GM19351 (cell line): ENCODE measurements around the gene DNAJC1.
"Not testable (repeated sequence)": the region's sequence is repeated elsewhere in the genome, so short reads cannot be mapped to it uniquely, and the experiment has no call there.

Experiments
- ATAC-seq: cut with Tn5 transposase; IDR thresholded peaks from one replicate; pipeline ENCODE4 v1.9.1; 2021; ENCODE audit warnings: mild to moderate bottlenecking, moderate library complexity; ENCODE audit not compliant: unreplicated experiment

DNAJC1 gene

DNA sequence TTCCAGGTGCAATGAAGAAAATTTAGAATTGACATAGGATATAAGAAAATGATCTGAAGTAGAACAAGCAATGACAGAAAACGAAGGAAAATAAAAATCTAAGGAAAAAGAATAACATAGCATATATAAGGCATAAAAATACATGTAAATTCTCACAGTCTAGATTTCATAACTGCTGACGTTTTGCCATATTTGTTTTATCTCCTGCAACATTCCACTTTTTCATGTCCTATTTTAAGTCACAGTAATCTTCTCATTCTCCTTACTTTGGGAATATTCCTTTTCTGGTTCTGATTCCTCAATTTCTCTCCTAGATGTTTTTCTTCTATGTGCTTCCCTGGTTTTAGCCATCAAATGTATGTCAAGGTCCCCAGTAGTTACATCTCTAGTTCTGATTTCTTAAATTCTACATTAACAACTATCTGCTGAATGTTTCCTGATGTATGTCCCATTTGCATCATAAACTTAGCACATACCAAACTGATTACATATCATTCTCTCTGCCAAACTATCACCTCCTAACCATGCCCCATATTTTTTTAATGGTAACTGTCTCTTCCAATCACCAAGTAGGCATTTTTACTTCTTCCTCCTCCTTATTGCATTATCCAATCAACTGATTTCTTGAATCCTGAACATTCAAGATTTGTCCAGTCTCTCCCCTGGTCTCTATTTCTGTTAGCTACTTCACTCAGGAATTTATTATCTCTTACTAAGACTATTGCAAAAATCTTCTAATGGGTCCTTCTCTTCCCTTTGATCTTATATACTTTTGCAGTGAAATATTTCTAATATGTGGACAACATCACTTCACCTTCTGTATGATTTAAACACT is 171.3 kb downstream of the DNAJC1 start:
- ATAC-seq: no peak

DNA sequence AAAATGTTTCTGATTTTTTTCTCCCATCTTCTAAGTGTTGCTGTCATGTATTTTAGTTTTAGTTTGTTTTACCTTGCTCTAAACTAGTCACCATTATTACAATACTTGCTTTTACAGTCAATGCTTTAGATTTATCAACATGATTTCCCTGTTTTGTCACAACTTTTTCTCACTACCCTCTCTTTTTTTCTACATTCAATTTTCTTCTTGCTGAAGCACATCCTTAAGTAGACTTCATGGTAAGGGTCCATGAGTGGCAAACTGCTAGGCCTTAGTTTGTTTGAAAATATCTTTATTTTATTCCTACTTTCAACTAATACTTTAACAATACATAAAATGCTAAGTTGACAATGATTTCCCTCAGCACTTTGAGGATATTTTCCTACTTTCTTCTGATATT is 173.5 kb downstream of the DNAJC1 start:
- ATAC-seq: no peak

DNA sequence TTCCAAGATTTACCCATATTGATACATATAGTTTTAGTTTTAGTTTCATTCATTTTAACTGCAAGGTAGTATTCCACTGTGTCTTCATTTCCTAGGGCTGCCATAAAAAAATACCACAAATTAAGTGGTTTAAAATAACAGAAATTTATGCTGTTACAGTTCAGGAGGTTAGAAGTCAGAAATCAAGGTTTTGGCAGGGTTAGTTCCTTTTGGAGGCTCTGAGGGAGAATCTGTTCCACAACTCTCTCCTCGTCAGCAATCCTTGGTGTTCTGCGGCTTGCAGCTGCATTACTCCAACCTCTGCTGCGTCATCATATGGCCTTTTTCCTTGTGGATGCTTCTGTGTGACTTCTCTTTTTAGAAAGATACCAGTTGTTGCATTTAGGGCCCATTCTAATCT is 176.2 kb downstream of the DNAJC1 start:
- no peak for ATAC-seq

DNA sequence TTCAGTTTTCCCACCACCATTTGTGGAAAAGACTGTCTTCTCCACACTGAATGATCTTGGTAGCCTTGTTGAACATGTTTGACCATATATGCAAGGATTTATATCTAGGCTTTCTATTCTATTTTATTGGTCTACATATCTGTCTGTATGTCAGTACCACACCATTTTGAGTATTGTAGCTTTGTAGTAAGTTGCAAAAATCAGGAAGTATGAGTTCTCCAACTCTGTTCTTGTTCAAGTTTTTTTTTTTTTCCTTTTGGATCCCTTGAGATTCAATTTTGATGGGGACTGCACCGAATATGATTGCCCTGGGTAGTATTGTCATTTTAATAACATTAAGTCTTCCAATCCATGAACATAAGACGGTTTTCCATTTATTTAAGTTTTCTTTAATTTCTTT is 176.8 kb downstream of the DNAJC1 start:
- ATAC-seq: no peak

DNA sequence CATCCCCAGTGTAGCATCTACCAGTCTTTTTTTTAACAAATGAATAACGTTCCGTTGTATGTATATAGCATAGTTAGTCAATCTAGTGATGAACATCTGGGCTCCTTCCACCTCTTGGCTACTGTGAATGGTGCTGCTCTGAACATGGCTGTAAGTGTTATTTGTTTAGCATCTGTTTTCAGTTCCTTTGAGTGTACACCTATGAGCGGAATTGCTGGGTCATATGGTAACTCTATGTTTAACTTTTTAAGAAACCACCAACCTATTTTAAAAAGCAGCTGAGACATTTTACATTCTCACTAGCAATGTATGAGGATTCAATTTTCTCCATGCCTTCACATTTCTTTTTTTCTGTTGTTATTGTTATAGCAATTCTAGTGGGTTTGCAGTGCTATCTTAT is 178.2 kb downstream of the DNAJC1 start:
- no peak for ATAC-seq

DNA sequence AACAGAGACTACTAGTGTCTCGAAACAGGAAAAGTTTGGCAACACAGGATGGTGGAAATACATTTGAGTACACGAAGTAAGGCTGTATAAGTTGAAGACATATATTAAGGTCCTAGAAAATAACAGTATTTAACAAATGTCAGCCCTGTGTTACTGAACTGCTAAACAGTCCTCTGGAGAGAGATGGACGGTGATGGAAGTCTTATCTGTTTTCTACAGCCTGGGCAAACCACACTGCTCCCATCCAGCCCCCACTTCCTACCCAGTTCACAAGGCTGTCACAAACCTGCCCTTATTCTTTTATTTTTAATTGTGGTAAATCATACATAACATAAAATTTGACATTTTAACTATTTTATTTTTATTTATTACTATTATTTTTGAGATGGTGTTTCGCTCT is 179.1 kb downstream of the DNAJC1 start:
- ATAC-seq: no peak

DNA sequence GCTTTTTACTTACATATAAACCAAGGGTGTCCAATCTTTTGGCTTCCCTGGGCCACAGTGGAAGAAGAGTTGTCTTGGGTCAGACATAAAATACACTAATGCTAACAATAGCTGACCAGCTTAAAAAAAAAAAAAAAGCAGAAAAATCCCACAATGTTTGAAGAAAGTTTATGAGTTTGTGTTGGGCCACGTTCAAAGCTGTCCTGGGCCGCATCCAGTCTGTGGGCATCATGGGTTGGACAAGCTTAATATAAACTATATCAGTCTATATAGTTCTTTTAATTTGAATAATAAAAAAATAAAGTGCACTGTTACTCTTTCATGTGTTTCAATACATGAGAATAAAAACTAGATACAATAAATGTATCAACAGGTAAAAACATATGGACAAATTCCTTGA is 179.9 kb downstream of the DNAJC1 start:
- no peak for ATAC-seq

DNA sequence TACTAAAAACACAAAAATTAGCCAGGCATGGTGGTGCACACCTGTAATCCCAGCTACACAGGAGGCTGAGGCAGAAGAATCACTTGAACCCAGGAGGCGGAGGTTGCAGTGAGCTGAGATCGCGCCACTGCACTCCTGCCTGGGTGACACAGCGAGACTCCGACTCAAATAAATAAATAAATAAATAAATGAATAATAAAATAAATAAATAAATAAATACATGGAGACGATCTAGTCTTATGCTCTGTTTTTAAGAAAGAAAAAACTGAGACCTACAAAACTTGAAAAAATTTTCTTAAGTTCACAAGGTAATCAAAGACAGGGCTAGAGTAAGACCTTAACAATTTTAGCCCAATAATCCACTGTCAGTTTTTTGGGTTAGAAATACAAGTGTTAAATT is 181.3 kb downstream of the DNAJC1 start:
- not testable (repeated sequence) for ATAC-seq

DNA sequence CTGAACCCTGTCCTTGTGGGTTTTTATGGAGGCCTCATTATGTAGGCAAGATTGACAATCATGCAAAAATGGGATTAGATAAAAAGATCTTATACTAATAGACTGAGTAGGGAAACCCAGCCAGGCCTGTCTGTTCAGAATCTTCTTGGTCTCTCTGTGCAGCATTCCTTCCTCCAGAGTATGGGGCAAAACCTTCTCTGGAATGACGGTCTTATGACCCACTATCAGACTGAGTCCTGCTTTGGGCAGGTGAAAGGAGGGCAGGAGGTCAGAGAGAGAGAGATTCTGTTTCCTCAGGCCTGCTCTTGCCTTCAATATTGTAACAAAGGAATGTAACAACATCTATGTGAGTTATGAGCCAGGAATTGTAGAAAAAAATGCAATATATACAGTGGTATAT is 182.6 kb downstream of the DNAJC1 start:
- ATAC-seq: no peak

DNA sequence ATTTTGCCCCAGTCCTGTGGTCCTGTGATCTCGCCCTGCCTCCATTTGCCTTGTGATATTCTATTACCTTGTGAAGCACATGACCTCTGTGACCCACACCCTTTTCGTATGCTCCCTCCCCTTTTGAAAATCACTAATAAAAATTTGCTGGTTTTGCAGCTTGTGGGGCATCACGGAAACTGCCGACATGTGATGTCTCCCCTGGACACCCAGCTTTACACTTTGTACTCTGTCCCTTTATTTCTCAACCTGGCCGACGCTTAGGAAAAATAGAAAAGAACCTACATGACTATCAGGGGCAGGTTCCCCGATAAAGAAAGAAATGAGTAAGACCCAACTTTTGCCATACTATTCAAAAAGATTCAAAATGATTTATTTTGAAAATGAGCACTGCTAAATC is 185.1 kb downstream of the DNAJC1 start:
- not testable (repeated sequence) for ATAC-seq

DNA sequence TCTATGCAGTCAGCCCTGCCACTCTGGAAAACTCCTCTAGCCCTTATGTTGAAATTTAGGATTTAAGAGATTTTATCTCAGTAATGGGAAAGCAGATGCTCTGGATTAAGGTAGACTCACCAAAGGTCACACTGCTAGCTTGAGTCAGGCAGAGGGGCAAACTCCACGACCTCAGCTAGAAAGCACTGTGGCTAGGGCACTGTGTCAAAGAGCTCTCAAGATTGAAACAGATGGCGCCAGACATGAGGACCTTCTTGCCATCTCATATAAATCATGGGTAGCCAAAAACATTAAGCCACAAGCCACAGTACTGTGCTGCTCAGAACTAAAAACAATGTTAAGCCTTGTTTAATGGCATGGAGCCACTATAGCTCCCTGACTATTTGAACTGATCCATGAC is 188.7 kb downstream of the DNAJC1 start:
- ATAC-seq: no peak

DNA sequence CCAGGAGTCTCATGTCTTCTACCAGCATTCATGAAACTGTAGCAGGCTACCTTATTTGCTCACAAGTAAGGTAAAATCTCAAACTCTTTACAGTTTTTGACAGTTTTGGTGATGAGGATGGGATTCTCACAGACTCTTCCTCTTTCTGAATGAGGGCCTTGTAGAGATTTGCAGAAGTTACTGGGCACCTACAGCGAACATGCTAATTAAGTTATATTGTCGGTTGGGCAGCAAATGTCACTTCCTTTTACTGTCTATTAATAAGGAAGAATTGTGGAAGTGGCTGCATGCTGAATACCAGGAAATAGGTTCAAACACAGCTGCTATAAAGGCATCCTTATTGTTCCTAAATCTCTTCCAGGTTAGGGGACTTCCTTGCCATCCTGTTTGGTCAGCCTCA is 189.6 kb downstream of the DNAJC1 start:
- ATAC-seq: no peak

DNA sequence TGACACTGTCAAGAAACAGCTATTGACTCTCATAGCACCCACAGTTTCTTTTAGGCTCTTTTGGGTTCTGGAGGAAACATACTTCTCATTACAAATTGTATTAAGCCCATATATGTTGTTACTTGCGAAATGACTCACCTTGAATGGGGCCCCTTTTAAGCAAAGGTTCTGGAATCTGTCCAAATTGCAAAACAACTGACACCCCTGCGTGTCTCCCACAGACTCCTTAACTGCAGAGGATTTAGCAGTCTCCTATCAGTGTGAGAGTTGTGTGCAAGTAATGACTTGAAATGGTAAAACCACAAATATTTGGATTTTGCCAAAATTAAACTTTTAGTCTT is 192.3 kb downstream of the DNAJC1 start:
- ATAC-seq: no peak

DNA sequence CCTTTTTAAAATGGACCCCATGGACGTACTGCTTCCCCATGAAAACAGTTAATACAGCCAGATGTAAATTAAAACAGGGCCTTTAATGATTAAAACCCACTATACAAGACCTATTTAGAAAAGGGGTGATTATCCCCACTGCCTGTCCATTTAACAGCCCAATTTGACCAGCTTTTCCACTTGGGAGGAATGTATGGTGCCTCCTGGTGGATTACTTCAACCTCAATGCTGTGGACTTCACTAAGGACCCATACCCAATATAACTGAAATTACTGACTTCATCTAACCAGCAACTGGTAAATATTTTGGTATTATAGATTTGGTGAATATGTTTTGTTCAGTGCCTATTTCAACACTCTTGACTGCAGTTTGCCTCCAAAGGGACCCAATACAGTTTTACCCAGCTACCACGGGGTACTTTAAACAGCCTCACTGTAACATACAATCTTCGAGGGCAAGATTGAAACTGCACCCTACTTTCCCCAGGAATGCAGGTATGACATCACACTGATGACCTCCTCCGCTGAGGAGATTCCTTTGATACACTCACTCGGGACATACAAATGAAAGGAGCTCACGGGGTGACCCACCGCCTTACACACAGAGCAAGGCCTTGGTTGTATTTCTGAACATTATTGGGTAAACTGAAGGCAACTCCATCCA is 192.8 kb downstream of the DNAJC1 start:
- no peak for ATAC-seq

DNA sequence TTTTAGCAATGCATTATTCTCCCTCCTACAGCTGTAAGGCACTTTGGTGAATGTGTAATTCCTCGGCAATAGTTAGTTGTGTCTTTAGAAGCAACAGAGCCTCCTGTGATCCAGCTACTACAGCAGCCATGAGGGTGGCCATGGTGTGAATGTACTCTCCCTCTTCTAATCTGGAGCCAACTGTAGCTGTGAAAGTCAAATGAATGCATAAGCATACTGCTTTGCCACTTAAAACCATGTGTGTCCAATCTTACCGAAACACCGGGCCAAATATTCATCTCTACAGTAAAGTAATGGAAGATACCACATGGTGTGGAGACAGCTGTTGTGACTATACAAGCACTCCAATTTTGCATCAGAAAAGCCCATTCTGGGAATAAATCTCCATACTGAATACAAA is 195.0 kb downstream of the DNAJC1 start:
- ATAC-seq: no peak

DNA sequence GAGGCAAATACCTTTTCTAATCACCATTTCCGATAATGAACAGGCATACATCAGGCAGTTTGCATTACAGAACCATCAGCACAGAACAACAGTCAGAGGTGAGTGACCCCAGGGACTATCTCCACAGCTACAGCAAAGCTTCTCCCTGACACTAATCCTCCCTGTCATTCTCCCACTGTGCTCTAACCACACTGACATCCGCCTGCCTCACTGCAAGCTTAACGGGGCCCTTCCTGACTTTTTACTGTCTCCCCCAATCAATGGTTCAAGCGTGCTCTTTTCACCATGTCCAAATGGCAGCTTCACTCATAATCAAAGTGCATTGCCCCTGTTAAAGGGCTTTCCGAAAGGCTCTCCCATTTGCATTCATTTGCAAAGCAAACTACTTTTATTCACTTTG is 196.3 kb downstream of the DNAJC1 start:
- no peak for ATAC-seq

DNA sequence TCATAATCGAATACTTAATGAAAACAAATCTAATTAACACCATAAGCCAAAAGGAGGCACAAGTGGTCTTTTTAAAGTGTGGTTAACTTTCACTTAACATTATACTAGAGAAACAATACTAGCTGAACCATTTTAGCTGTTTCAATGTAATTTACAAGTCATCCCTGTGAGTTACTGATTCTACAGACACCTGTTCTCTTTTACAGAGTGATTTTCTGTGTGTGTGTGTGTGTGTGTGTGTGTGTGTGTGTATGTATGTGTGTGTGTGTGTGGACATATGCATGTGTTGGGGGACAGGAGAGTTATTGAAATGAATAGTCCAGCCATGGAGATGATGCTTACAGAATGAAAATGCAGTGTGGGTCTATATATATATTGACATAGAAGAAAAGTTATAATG is 200.2 kb downstream of the DNAJC1 start:
- ATAC-seq: no peak

DNA sequence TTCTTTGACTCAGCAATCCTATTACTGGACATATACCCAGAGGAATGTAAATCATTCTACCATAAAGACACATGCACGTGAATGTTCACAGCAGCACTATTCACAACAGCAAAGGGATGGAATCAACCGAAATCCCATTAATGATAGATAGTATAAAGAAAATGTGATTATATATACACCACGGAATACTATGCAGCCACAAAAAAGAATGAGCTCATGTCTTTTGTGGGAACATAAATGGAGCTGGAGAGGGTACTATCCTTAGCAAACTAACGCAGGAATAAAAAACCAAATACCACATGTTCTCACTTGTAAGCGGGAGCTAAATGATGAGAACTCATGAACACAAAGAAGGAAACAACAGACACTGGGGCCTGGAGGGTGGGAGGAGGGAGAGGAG is 201.9 kb downstream of the DNAJC1 start:
- no peak for ATAC-seq

DNA sequence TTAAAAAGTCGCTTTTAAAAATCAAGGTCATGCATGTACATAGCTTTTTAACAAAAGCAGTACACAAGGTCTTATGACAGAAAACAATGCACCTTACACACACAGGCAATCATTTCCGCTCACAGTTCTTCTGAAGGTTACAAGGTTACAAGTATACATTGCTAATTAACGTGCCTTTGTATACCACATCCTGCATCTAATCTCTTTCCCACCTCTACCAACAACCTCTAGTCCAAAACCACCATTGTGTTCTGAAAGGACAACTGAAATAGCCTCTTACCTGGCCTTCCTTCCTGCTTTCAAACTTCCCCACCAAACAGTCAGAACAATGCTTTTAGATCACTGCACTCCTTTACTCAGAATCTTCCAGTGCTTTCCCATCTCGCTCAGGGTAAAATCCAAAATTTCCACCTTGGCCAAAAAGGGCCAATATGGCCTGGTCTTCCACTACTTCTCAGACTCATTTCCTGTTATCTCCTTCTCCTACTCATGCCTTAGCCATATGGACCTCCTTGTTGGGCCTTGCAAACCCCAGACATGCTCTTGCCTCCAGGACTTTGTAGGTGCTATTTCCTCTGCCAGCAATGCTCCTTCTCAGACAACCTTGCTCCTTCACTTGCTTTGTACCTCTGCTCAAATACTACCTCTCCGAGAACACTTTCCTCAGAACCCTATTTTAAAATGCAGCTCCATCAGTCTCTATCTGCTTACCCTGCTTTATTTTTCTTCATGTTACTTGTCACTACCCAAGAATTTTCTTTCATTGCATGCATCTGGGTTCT is 205.4 kb downstream of the DNAJC1 start:
- no peak for ATAC-seq

DNA sequence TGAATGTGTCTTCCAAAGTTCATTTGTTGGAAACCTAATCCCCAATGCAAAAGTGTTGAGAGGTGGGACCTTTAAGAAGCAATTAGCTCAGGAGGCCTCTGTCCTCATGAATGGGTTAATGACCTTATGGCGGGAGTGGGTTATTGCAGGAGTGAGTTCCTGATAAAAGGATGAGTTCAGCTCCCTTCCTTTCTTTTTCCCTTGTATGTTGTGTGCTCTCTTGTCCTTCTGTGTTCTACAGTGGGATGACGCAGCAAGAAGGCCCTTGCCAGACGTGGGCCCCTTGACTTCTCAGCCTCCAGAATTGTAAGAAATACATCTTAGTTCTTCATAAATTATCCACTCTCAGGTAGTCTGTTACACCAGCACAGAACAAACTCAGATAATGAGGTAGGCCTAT is 206.0 kb downstream of the DNAJC1 start:
- ATAC-seq: no peak

DNA sequence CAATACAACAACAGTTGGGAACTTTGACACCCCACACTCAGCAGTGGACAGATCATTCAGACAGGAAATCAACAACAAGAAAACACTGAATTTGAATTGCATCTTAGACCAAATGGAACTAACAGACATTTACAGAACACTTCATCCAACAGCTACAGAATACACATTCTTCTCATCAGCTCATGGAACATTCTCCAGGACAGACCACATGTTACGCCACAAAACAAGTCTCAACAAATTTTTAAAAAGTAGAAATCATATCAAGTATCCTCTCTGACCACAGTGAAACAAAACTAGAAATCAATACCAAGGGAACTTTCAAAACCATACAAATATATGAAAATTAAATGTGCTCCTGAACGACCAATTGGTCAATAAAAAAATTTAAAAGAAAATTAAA is 212.3 kb downstream of the DNAJC1 start:
- ATAC-seq: no peak

DNA sequence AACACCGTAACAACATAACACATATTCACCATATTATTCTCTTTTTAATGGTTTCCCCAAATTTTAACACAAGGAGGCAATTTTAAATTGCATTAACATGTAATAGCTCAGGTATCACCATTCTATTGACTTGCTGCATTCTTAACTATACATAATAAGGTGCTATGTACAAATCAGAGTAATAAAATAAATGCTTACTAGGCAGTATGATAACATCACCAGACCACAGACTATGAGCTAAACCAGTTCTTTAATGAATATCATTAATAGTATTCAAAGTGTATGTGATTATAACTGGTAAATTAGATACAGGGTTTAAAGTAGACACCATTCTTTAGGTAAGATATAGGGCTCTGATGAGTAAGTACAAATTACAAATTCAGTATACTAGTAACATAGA is 226.6 kb downstream of the DNAJC1 start:
- no peak for ATAC-seq
